ENCODE data around the gene ASNS.

Gene ASNS

DNA sequence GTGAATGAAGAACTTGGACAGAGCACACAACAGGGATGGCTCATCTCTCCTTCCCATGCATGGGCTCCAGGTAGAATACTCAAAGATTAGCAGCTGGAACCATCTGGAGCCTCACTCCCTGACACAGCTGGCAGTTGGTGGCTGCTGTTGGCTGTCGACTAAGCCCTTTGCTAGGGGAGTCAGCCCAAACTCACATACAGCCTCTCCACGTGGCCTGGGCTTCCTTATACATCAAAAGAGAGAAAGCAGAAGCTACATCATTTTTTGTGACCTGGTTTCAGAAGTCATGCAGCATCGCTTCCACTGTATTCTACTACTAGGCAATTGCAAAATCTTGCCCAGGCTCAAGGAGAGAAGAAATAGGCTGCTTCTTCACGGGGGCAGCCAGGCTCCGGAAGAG lies 24.4 kb downstream of the ASNS start:
- DNase-seq (ENCODE audit: low spot score), result no peak
- in situ Hi-C loops (cut with MboI; ENCODE audit: low pct_unique_long_range_greater_than_20kb, low sequenced_read_pairs, unreplicated experiment), result loop anchor here (25.0 kb wide), 2 partner anchors 335 to 735 kb away; partner anchors contain the start of gene SDHAF3
- TF ChIP-seq, protein P1, sequence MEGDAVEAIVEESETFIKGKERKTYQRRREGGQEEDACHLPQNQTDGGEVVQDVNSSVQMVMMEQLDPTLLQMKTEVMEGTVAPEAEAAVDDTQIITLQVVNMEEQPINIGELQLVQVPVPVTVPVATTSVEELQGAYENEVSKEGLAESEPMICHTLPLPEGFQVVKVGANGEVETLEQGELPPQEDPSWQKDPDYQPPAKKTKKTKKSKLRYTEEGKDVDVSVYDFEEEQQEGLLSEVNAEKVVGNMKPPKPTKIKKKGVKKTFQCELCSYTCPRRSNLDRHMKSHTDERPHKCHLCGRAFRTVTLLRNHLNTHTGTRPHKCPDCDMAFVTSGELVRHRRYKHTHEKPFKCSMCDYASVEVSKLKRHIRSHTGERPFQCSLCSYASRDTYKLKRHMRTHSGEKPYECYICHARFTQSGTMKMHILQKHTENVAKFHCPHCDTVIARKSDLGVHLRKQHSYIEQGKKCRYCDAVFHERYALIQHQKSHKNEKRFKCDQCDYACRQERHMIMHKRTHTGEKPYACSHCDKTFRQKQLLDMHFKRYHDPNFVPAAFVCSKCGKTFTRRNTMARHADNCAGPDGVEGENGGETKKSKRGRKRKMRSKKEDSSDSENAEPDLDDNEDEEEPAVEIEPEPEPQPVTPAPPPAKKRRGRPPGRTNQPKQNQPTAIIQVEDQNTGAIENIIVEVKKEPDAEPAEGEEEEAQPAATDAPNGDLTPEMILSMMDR (IDR thresholded peaks at IDR 0.05; ENCODE audit: extremely low read depth, insufficient read depth, missing control alignments), result no peak

DNA sequence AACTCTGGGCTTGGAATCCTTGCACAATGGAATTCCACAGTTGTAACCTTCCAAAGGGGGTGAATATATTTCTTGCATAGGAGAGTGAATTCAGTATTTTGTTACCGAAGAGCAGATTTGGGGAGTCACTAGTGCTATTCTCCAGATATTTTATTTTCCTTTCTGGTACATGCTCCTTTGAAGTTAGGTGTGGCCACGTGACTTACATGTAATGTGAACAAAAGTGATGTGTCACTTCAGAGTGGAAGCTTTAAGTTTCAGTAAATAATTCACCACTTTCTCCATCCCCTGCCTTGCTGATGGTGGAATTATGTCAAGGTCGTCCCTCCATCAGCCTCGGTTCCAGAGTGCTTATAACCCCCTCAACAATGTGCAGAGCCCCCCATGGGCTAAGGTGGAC lies 25.3 kb downstream of the ASNS start:
- TF ChIP-seq, protein P1 (IDR thresholded peaks at IDR 0.05; ENCODE audit: extremely low read depth, insufficient read depth, missing control alignments), result no peak
- DNase-seq (ENCODE audit: low spot score), result no peak
- in situ Hi-C loops (cut with MboI; ENCODE audit: low pct_unique_long_range_greater_than_20kb, low sequenced_read_pairs, unreplicated experiment), result loop anchor here (25.0 kb wide), 2 partner anchors 335 to 735 kb away; partner anchors contain the start of gene SDHAF3

DNA sequence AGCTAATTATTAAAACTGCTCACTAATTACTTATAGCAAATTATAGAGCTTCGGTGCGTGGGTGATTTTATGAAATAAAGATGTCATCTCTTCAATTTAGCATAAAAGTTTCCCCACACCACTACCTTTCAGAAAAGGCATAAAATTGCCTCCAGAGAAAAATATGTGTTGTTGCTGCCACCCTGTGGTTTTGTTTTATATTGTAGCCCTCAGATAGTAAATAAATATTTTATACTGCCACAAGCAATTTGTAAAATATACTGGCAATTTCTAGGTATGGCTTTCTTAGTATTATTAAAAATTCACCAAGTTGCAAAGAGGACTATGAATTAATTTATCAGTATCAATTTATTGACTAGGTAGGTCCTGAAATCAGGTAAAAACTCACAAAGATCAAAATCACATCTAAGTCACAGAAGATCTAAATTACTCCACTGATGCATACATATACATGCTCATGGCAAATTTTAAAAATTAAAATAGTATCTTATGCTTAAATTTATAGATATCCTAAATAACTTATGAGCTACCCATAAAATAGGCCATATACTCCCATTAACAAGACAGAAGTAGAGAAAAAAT lies 26.5 kb downstream of the ASNS start:
- TF ChIP-seq, protein P1 (IDR thresholded peaks at IDR 0.05; ENCODE audit: extremely low read depth, insufficient read depth, missing control alignments), result peak; percentile 47
- in situ Hi-C loops (cut with MboI; ENCODE audit: low pct_unique_long_range_greater_than_20kb, low sequenced_read_pairs, unreplicated experiment), result loop anchor here (25.0 kb wide), 2 partner anchors 333 to 733 kb away; partner anchors contain the start of gene SDHAF3
- DNase-seq (ENCODE audit: low spot score), result peak; percentile 31

DNA sequence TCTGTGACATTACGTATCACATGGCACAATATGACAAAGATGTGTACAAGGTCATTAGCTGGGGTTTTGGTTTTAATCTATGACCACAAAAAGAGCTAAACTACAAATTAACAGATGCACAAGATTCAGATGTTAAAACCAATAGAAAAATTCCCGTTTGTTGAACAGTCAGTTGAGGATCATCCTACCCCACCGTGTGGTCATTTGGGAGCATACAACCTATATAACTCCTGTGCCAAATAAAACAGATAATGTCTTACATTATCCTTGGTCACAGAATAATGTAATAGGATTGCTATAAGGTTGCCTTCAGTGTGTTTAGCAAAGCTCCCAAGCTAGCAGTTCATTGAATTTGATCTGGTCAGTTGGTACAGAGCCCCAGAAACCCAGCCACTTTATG lies 28.2 kb downstream of the ASNS start:
- DNase-seq (ENCODE audit: low spot score), result no peak
- TF ChIP-seq, protein P1 (IDR thresholded peaks at IDR 0.05; ENCODE audit: extremely low read depth, insufficient read depth, missing control alignments), result no peak
- in situ Hi-C loops (cut with MboI; ENCODE audit: low pct_unique_long_range_greater_than_20kb, low sequenced_read_pairs, unreplicated experiment), result loop anchor here (25.0 kb wide), 2 partner anchors 332 to 732 kb away; partner anchors contain the start of gene SDHAF3

DNA sequence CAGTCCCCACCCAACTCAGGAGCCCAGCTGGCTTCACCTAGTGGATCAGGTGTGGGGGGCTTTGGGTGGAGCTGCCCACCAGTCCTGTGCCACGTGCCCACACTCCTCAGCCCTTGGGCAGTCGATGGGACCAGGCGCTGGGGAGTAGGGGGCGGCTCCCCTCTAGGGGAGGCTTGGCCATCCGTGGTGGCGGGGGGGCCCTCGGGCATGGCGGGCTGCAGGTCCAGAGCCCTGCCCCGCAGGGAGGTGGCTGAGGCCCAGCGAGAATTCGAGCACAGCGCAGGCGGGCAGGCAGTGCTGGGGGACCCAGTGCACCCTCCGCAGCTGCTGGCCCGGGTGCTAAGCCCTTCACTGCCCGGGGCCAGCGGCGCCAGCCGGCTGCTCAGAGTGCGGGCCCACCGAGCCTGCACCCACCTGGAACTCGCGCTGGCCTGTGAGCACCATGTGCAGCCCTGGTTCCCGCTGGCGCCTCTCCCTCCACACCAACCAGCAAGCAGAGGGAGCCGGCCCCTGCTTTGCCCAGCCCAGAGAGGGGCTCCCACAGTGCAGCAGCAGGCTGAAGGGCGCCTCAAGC lies 29.3 kb downstream of the ASNS start:
- TF ChIP-seq, protein P1 (IDR thresholded peaks at IDR 0.05; ENCODE audit: extremely low read depth, insufficient read depth, missing control alignments), result no peak
- in situ Hi-C loops (cut with MboI; ENCODE audit: low pct_unique_long_range_greater_than_20kb, low sequenced_read_pairs, unreplicated experiment), result loop anchor here (25.0 kb wide), 2 partner anchors 331 to 731 kb away; partner anchors contain the start of gene SDHAF3
- no peak for DNase-seq (ENCODE audit: low spot score)

DNA sequence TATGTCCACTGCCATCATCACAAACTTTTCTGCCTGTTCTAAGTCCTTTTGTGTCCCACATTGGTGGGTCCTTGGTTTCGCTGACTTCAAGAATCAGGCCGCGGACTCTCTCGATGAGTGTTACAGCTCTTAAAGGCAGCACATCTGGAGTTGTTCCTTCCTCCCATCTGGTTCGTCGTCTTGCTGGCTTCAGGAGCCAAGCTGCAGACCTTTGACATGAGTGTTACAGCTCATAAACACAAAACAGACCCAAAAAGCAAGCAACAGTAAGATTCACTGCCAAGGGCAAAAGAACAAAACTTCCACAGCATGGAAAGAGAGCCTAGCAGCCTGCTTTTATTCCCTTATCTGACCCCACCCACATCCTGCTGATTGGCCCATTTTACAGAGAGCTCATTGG lies 30.2 kb downstream of the ASNS start:
- DNase-seq (ENCODE audit: low spot score), result no peak
- in situ Hi-C loops (cut with MboI; ENCODE audit: low pct_unique_long_range_greater_than_20kb, low sequenced_read_pairs, unreplicated experiment), result loop anchor here (25.0 kb wide), 2 partner anchors 330 to 730 kb away; partner anchors contain the start of gene SDHAF3
- TF ChIP-seq, protein P1 (IDR thresholded peaks at IDR 0.05; ENCODE audit: extremely low read depth, insufficient read depth, missing control alignments), result no peak
